ENCODE results near the gene BTNL2.
"Not testable (repeated sequence)": the region's sequence is repeated elsewhere in the genome, so short reads cannot be mapped to it uniquely, and the experiment has no call there.

The BTNL2 gene

GRCh38 chr6:32359225-32359624 lies 47.8 kb downstream of the BTNL2 start:
- not testable (repeated sequence) for DNase-seq

- DNase-seq, result not testable (repeated sequence)
Observed at GRCh38 chr6:32358548-32358947, 48.4 kb downstream of the BTNL2 start.

- DNase-seq, result no peak
Observed at GRCh38 chr6:32355018-32355417, 52.0 kb downstream of the BTNL2 start.

GRCh38 chr6:32353348-32353747 lies 53.6 kb downstream of the BTNL2 start:
- DNase-seq, result no peak

Measured in Kasumi-1 (cell line).